Fibroblast of skin of right quadriceps (primary cell): ENCODE results near the gene RGMB.

ENCODE experiments used
- DNase-seq: peaks from one replicate; pipeline ENCODE4 v3.0.0-alpha.2; 2013

RGMB gene

DNA sequence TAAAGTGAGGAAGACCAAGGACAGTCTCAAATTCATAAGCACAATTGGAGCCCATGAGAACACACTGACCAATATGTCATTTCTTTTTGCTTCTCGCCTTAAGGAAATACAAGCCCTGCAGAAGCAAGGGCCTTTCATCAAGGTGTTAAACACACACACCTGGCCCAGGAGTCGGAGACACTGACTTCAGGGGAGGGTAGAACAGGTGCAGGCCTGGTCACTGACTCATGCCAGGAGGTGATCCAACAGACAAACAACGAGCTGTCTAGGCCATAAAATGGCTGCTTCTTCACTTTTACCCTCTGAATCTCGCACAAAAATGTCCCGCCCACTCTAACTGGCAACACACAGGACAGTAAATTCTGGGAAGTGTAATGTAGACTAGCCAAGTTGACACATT lies 62.7 kb downstream of the RGMB start:
- DNase-seq, result no peak

DNA sequence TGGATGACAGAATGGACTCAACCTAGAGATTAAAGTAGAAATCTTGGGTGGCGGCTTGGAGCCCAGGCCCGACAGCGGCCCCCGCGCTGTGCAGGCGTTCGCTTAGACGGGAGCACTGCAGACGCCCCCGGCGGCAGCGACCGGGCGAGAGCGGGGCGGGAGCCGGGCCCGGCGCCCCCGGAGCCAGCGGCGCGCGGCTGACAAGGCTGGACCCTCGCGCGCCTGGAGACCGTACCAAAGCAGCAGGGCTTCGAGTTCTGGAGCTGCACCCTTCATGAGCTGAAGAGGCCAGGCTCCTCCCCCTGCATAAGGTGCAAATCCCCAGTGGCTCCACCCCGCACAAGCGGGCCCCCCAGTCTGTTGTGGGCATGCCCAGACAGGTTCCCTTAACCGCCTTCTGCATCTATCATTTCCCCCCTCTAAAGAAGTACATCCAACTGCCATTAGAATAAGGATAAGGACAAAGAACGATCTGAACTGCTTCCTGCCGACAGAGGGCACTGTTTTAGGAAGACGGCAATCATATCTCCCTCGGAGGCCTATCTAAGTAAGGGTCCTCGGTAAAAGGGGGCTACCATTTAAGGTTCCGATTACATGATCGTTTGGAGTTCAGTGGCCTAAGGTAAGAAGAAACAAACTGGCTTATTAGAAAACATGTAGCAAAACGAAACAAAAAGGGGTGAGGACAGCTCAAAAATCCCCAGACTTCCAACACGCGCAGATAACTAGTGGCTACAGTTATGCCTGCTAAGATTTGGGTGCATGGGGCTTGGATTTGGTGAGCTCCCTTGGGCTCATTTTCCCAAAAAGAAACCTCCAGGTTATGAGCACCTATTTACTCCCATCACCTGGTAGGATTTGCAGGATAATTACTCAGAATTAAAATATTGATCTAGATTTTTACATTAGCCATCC lies 66.3 kb downstream of the RGMB start:
- no peak for DNase-seq

- DNase-seq, result no peak
Observed at GRCh38 chr5:98840946-98841345, 67.5 kb downstream of the RGMB start.

DNA sequence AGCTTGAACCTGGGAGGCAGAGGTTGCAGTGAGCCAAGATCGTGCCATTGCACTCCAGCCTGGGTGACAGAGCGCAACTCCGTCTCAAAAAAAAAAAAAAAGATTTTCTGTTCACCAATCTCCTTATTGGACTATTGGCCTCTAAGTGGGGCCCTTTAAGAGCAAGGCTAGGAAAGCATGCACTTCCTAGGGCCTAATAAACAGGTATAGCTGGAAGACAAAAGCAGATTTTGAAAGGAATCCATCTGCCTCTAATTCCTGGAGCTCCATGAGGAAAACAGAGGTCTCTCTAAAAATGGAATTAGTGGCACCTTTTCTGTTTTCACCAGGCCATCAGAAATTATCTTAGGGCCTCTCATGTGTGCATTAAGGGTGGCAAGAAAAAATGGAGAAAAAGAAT lies 70.0 kb downstream of the RGMB start:
- no peak for DNase-seq

- DNase-seq, result no peak
Observed at GRCh38 chr5:98844865-98845264, 71.4 kb downstream of the RGMB start.

DNA sequence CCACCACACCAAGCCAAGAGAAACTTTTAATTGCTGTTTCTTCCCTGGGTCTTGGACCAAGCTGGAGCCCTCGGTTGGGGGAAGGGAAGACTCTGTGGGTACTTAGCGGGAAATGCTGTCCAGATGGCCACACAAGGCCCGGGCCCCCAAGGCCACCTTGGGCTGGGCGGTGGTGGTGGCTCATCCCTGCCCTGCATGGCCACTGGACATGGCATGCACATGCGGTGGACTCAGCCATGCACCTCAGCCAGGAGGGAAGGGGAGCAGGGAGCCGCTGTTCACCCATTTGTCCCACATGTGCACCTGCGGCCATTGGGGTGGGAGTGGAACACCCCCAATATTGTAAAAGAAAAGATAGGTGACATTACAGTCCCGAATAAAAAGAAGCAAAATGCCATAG lies 72.4 kb downstream of the RGMB start:
- no peak for DNase-seq
